A673 (cell line): ENCODE measurements around the gene MRPL58. TPM values are rescaled to one million over a fixed set of nuclear protein-coding genes. Genes with fewer than 3 reads are reported as not detected.

Experiments used
- BruUV-seq: library from RNA; stranded (reverse); fragments of 400-500 nt; replicated peaks from 2 replicates; lab custom pipeline; 2021; lab: Mats Ljungman, UMichigan
- CTCF ChIA-PET: fragments of 300-600 bp; sonication (Branson Sonifier 250); formaldehyde crosslinking; loops from one replicate; lab custom pipeline; 2022; ENCODE audit warnings: antibody characterized with exemption; lab: Charles Lee
- POLR2A ChIA-PET: fragments of 300-600 bp; sonication (Branson Sonifier 250); formaldehyde crosslinking; loops from one replicate; lab custom pipeline; 2022; ENCODE audit warnings: antibody characterized with exemption; ENCODE audit not compliant: low non-redundant PET; lab: Charles Lee
- DNase-seq: peaks from one replicate; pipeline ENCODE4 v3.0.0-alpha.2; 2015; ENCODE audit warnings: low spot score
- H3K27ac ChIP-seq: fragments of 200-600 bp; sonication (generic); 2 replicates; pipeline ENCODE4 v1.5.1; 2016; ENCODE audit warnings: mixed run types, low read depth, mild to moderate bottlenecking, mixed read lengths, antibody characterized with exemption, low read length; ENCODE audit not compliant: poor library complexity, severe bottlenecking
- H3K27me3 ChIP-seq: fragments of 200-600 bp; sonication (generic); replicated peaks from 2 replicates; pipeline ENCODE4 v1.6.1; 2017; ENCODE audit warnings: mixed run types, low read depth, mild to moderate bottlenecking, mixed read lengths, antibody characterized with exemption, low read length; ENCODE audit not compliant: insufficient read depth, poor library complexity
- H3K36me3 ChIP-seq: fragments of 200-600 bp; sonication (generic); 2 replicates; pipeline ENCODE4 v1.6.1; 2016; ENCODE audit warnings: mixed run types, mild to moderate bottlenecking, mixed read lengths, antibody characterized with exemption, low read length; ENCODE audit not compliant: insufficient read depth, poor library complexity, severe bottlenecking
- H3K4me1 ChIP-seq: fragments of 200-600 bp; sonication (generic); 2 replicates; pipeline ENCODE4 v1.6.1; 2017; ENCODE audit warnings: mixed run types, mild to moderate bottlenecking, mixed read lengths, antibody characterized with exemption, low read length; ENCODE audit not compliant: insufficient read depth, poor library complexity, severe bottlenecking
- H3K4me3 ChIP-seq: fragments of 200-600 bp; sonication (generic); 2 replicates; pipeline ENCODE4 v1.5.1; 2016; ENCODE audit warnings: low read depth, mixed run types, mild to moderate bottlenecking, mixed read lengths, low read length; ENCODE audit not compliant: poor library complexity, severe bottlenecking
- H3K9me3 ChIP-seq: fragments of 200-600 bp; sonication (generic); 2 replicates; pipeline ENCODE4 v1.6.1; 2016; ENCODE audit warnings: mixed run types, low read depth, mild to moderate bottlenecking, mixed read lengths, antibody characterized with exemption, low read length; ENCODE audit not compliant: poor library complexity, severe bottlenecking
- CTCF ChIP-seq: fragments of 300-800, 200-600 bp; sonication (generic); conservative IDR thresholded peaks from 2 replicates; pipeline ENCODE4 v1.5.1; 2017; ENCODE audit warnings: low read depth, mild to moderate bottlenecking, antibody characterized with exemption, low read length, moderate library complexity, mixed read lengths
- EZH2 ChIP-seq: fragments of 200-600 bp; sonication (generic); IDR thresholded peaks from 2 replicates; pipeline ENCODE4 v1.6.1; 2017; ENCODE audit warnings: borderline replicate concordance, low read depth, mild to moderate bottlenecking, mixed read lengths, antibody characterized with exemption, low read length; ENCODE audit not compliant: poor library complexity, severe bottlenecking
- intact Hi-C: fragments of 100-400 bp; cut with micrococcal nuclease; formaldehyde crosslinking; loops from one replicate; pipeline ENCODE4 v1.10.0; 2022; ENCODE audit not compliant: unreplicated experiment
- total RNA-seq: library from RNA; stranded (reverse); gene quantifications from 2 replicates; pipeline ENCODE4 v1.2.3, GENCODE V29; 2021

Gene MRPL58
- total RNA-seq, 1 experiment from 2014 or later = 61.4 TPM

GRCh38 chr17:75031972-75032719 lies 19.7 kb downstream of the MRPL58 start:
- no peak for TF ChIP-seq CTCF
- TF ChIP-seq EZH2 = no peak
- POLR2A ChIA-PET = interaction anchor here (0.5 to 0.6 kb wide), 2 partner anchors 148 to 189 kb away, joined by 4 to 5 read pairs; no protein-coding TSS in a partner anchor
- Histone ChIP-seq H3K9me3 (peaks cover 8% of the 10 kb centered on the region), H3K27ac (no peak overlapping the region), H3K4me3 (peak overlapping the region; percentile 85), H3K36me3 (no peaks in the 10 kb centered on the region), H3K4me1 (peaks cover 18% of the 10 kb centered on the region), H3K27me3 (no peaks in the 10 kb centered on the region)
- DNase-seq = peak; percentile 87
- no TSS peak for BruUV-seq
- intact Hi-C loops = loop anchor here (2.0 to 10.0 kb wide), 4 partner anchors 19 to 373 kb away; partner anchors contain the start of genes GRB2, MRPL58 and NUP85
- CTCF ChIA-PET = interaction anchor here (0.7 to 1.0 kb wide), 2 partner anchors 71 to 82 kb away, joined by 4 read pairs; no protein-coding TSS in a partner anchor

DNA sequence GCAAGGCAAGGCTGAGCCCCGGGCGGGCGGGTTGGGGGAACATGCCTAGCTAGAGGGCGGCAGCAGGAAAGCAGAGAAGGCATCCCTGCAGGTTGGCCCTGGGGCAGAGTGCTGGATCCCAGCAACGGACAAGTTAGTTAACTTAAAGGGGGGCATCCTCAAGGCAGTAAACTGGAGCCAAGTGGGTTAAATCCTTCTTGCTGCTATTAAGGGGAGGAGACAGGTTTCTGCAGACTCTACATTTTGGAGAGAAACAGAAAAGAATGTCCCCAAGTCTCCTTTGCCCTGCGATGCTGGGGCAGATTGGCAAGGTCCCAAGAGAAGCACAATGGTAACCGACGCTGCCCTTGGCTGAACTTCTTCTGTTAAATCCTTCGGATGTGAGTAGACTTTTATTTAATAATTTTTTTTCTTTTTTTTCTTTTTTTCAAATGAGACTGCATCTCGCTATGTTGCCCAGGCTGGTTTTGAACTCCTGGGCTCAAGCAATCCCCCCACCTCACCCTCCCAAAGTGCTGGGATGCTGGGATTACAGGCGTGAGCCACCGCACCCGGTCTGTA lies 20.3 kb downstream of the MRPL58 start:
- H3K27ac ChIP-seq = no peak overlapping the region
- POLR2A ChIA-PET = no interaction called here
- peak; percentile 55 for DNase-seq

More for the DNA sequence above, 20.3 kb downstream of the MRPL58 start:
- intact Hi-C loops = loop anchor here (2.0 to 10.0 kb wide), 4 partner anchors 20 to 372 kb away; partner anchors contain the start of genes GRB2, MRPL58 and NUP85
- CTCF ChIA-PET = no interaction called here
- TF ChIP-seq EZH2 = no peak
- no peak for TF ChIP-seq CTCF
- BruUV-seq = no TSS peak
- Histone ChIP-seq H3K27me3 (no peaks in the 10 kb centered on the region), H3K9me3 (peaks cover 8% of the 10 kb centered on the region), H3K4me1 (peaks cover 18% of the 10 kb centered on the region), H3K4me3 (peak overlapping the region; percentile 85), H3K36me3 (no peaks in the 10 kb centered on the region)
